Memory B cell (primary cell): ENCODE results near the gene HFE.
"Not testable (repeated sequence)": the region's sequence is repeated elsewhere in the genome, so short reads cannot be mapped to it uniquely, and the experiment has no call there.

Experiments used
- ATAC-seq: fragments of 150-1000 bp; cut with Tn5 transposase; 2 replicates; pipeline ENCODE4 v1.10.0; 2021; ENCODE audit warnings: low read depth, mild to moderate bottlenecking, moderate library complexity
- DNase-seq, 2 donors: peaks; one replicate each; pipeline ENCODE4 v3.0.0; 2022; ENCODE audit warnings: low spot score in 2 of 2
- H3K27ac Mint-ChIP-seq: one replicate; pipeline ENCODE4 v1.8.0; 2022; ENCODE audit warnings: mild to moderate bottlenecking, moderate library complexity, mixed read lengths
- H3K27me3 Mint-ChIP-seq: one replicate; pipeline ENCODE4 v1.8.0; 2022; ENCODE audit warnings: mixed read lengths
- H3K36me3 Mint-ChIP-seq: one replicate; pipeline ENCODE4 v1.8.0; 2022; ENCODE audit warnings: mild to moderate bottlenecking, mixed read lengths
- H3K4me1 Mint-ChIP-seq: one replicate; pipeline ENCODE4 v1.8.0; 2022; ENCODE audit warnings: mixed read lengths
- H3K4me3 Mint-ChIP-seq: one replicate; pipeline ENCODE4 v1.8.0; 2022; ENCODE audit warnings: mild to moderate bottlenecking, moderate library complexity, mixed read lengths
- H3K9me3 Mint-ChIP-seq: one replicate; pipeline ENCODE4 v1.8.0; 2022; ENCODE audit warnings: mixed read lengths

HFE gene

GRCh38 chr6:26081096-26081495, 6.1 kb upstream of the HFE start:
- ATAC-seq, result not testable (repeated sequence)

GRCh38 chr6:26086211-26086610, 1.0 kb upstream of the HFE start:
- H3K4me1 Mint-ChIP-seq, result peaks cover 29% of the 10 kb centered on the region
- H3K9me3 Mint-ChIP-seq, result peaks cover 3% of the 10 kb centered on the region
- ATAC-seq, result peak; percentile 13
- no peak overlapping the region for H3K27ac Mint-ChIP-seq
- H3K36me3 Mint-ChIP-seq, result peaks cover 6% of the 10 kb centered on the region
- H3K27me3 Mint-ChIP-seq, result no peaks in the 10 kb centered on the region
- DNase-seq, result no peak
- no peak overlapping the region for H3K4me3 Mint-ChIP-seq

More at GRCh38 chr6:26081096-26081495, 6.1 kb upstream of the HFE start:
- not testable (repeated sequence) for H3K4me3 Mint-ChIP-seq, H3K36me3 Mint-ChIP-seq, H3K4me1 Mint-ChIP-seq, H3K27ac Mint-ChIP-seq, H3K9me3 Mint-ChIP-seq, DNase-seq, H3K27me3 Mint-ChIP-seq

- Mint-ChIP-seq H3K4me3 (peak overlapping the region; percentile 95), H3K27me3 (no peaks in the 10 kb centered on the region), H3K27ac (peak overlapping the region; percentile 94), H3K9me3 (peaks cover 6% of the 10 kb centered on the region), H3K36me3 (peaks cover 11% of the 10 kb centered on the region), H3K4me1 (peaks cover 40% of the 10 kb centered on the region)
- DNase-seq (no peak), ATAC-seq (no peak)
Observed at GRCh38 chr6:26088344-26088743, 1.1 kb downstream of the HFE start.

- peak overlapping the region; percentile 24 for H3K4me3 Mint-ChIP-seq
- ATAC-seq (no peak), DNase-seq (no peak)
- peaks cover 47% of the 10 kb centered on the region for H3K4me1 Mint-ChIP-seq
- peak overlapping the region; percentile 94 for H3K27ac Mint-ChIP-seq
- H3K27me3 Mint-ChIP-seq, result no peaks in the 10 kb centered on the region
- H3K9me3 Mint-ChIP-seq, result peaks cover 6% of the 10 kb centered on the region
- H3K36me3 Mint-ChIP-seq, result peaks cover 11% of the 10 kb centered on the region
Observed at GRCh38 chr6:26089272-26089671, 2.0 kb downstream of the HFE start.

GRCh38 chr6:26092443-26092842, 5.2 kb downstream of the HFE start:
- peaks cover 6% of the 10 kb centered on the region for H3K9me3 Mint-ChIP-seq
- DNase-seq (no peak), ATAC-seq (peak; percentile 72)
- H3K27ac Mint-ChIP-seq, result peak overlapping the region; percentile 73
- peak overlapping the region; percentile 15 for H3K4me3 Mint-ChIP-seq
- H3K27me3 Mint-ChIP-seq, result no peaks in the 10 kb centered on the region
- peaks cover 45% of the 10 kb centered on the region for H3K4me1 Mint-ChIP-seq
- H3K36me3 Mint-ChIP-seq, result peaks cover 11% of the 10 kb centered on the region

- Mint-ChIP-seq H3K4me3 (no peak overlapping the region), H3K27me3 (no peaks in the 10 kb centered on the region), H3K27ac (peak overlapping the region; percentile 46), H3K36me3 (peaks cover 11% of the 10 kb centered on the region), H3K4me1 (peaks cover 38% of the 10 kb centered on the region), H3K9me3 (peaks cover 6% of the 10 kb centered on the region)
- ATAC-seq (no peak), DNase-seq (no peak)
Observed at GRCh38 chr6:26094036-26094435, 6.8 kb downstream of the HFE start.

- DNase-seq (peak; percentile 63 to 64), ATAC-seq (peak; percentile 68)
- H3K27ac Mint-ChIP-seq, result no peak overlapping the region
- no peak overlapping the region for H3K4me3 Mint-ChIP-seq
- peaks cover 4% of the 10 kb centered on the region for H3K36me3 Mint-ChIP-seq
- peaks cover 5% of the 10 kb centered on the region for H3K9me3 Mint-ChIP-seq
- peaks cover 17% of the 10 kb centered on the region for H3K4me1 Mint-ChIP-seq
- H3K27me3 Mint-ChIP-seq, result no peaks in the 10 kb centered on the region
Observed at GRCh38 chr6:26097268-26097875, 10.1 kb downstream of the HFE start.

- Mint-ChIP-seq H3K4me1 (peaks cover 8% of the 10 kb centered on the region), H3K27ac (peak overlapping the region; percentile 98), H3K27me3 (no peaks in the 10 kb centered on the region), H3K4me3 (peak overlapping the region; percentile 89), H3K36me3 (no peaks in the 10 kb centered on the region), H3K9me3 (no peaks in the 10 kb centered on the region)
- ATAC-seq (no peak), DNase-seq (no peak)
Observed at GRCh38 chr6:26103141-26103769, 16.0 kb downstream of the HFE start.

- Mint-ChIP-seq H3K27ac (peak overlapping the region; percentile 98), H3K4me1 (peaks cover 8% of the 10 kb centered on the region), H3K9me3 (no peaks in the 10 kb centered on the region), H3K36me3 (no peaks in the 10 kb centered on the region), H3K27me3 (no peaks in the 10 kb centered on the region), H3K4me3 (peak overlapping the region; percentile 89)
- peak; percentile 88 for ATAC-seq
- DNase-seq, result peak; percentile 92 to 93
Observed at GRCh38 chr6:26103770-26104456, 16.7 kb downstream of the HFE start.

- Mint-ChIP-seq H3K9me3 (no peaks in the 10 kb centered on the region), H3K36me3 (no peaks in the 10 kb centered on the region), H3K4me3 (peak overlapping the region; percentile 89), H3K27me3 (no peaks in the 10 kb centered on the region), H3K4me1 (peaks cover 8% of the 10 kb centered on the region), H3K27ac (peak overlapping the region; percentile 98)
- ATAC-seq (no peak), DNase-seq (no peak)
Observed at GRCh38 chr6:26104457-26105108, 17.4 kb downstream of the HFE start.

GRCh38 chr6:26105109-26105730, 18.0 kb downstream of the HFE start:
- ATAC-seq, result no peak
- Mint-ChIP-seq H3K4me1 (peaks cover 8% of the 10 kb centered on the region), H3K27ac (no peak overlapping the region), H3K9me3 (no peaks in the 10 kb centered on the region), H3K36me3 (no peaks in the 10 kb centered on the region), H3K27me3 (no peaks in the 10 kb centered on the region), H3K4me3 (no peak overlapping the region)
- no peak for DNase-seq

GRCh38 chr6:26105842-26106241, 18.6 kb downstream of the HFE start:
- ATAC-seq (no peak), DNase-seq (no peak)
- Mint-ChIP-seq H3K9me3 (no peaks in the 10 kb centered on the region), H3K4me1 (peaks cover 8% of the 10 kb centered on the region), H3K27me3 (no peaks in the 10 kb centered on the region), H3K36me3 (no peaks in the 10 kb centered on the region), H3K4me3 (no peak overlapping the region), H3K27ac (no peak overlapping the region)

- Mint-ChIP-seq H3K27me3 (no peaks in the 10 kb centered on the region), H3K36me3 (no peaks in the 10 kb centered on the region), H3K4me1 (peaks cover 8% of the 10 kb centered on the region), H3K9me3 (no peaks in the 10 kb centered on the region), H3K27ac (no peak overlapping the region), H3K4me3 (no peak overlapping the region)
- no peak for ATAC-seq
- DNase-seq, result no peak
Observed at GRCh38 chr6:26107935-26108334, 20.7 kb downstream of the HFE start.

- ATAC-seq, result no peak
- no peaks in the 10 kb centered on the region for H3K27me3 Mint-ChIP-seq
- no peak overlapping the region for H3K4me3 Mint-ChIP-seq
- no peak for DNase-seq
- no peaks in the 10 kb centered on the region for H3K4me1 Mint-ChIP-seq
- H3K36me3 Mint-ChIP-seq, result no peaks in the 10 kb centered on the region
- H3K9me3 Mint-ChIP-seq, result no peaks in the 10 kb centered on the region
- H3K27ac Mint-ChIP-seq, result no peak overlapping the region
Observed at GRCh38 chr6:26109772-26110171, 22.5 kb downstream of the HFE start.
